Lower lobe of right lung (tissue), 2 donors: ENCODE data around the gene MTUS2. TPM values are rescaled to one million over a fixed set of nuclear protein-coding genes. Genes with fewer than 3 reads are reported as not detected.

ENCODE experiments used
- ATAC-seq, 2 donors: fragments of 200-7000 bp; cut with Tn5 transposase; one replicate each; pipeline ENCODE4 v1.9.1; 2020 to 2022; ENCODE audit warnings: mild to moderate bottlenecking in 2 of 2, moderate library complexity in 2 of 2
- DNase-seq: peaks from one replicate; pipeline ENCODE4 v3.0.0-alpha.2; 2020
- H3K27ac ChIP-seq: fragments of 200-600 bp; one replicate; pipeline ENCODE4 v1.8.0; 2022
- H3K27me3 ChIP-seq: fragments of 200-600 bp; one replicate; pipeline ENCODE4 v1.8.0; 2022; ENCODE audit warnings: low read depth
- H3K36me3 ChIP-seq: fragments of 200-600 bp; one replicate; pipeline ENCODE4 v1.8.0; 2022; ENCODE audit warnings: mild to moderate bottlenecking
- H3K4me1 ChIP-seq: fragments of 200-600 bp; one replicate; pipeline ENCODE4 v1.8.0; 2022
- H3K4me3 ChIP-seq: fragments of 200-600 bp; one replicate; pipeline ENCODE4 v1.8.0; 2022; ENCODE audit warnings: mild to moderate bottlenecking
- H3K9me3 ChIP-seq: fragments of 200-600 bp; one replicate; pipeline ENCODE4 v1.8.0; 2022
- CTCF ChIP-seq: fragments of 200-600 bp; IDR thresholded peaks from one replicate; pipeline ENCODE4 v1.8.0; 2022; ENCODE audit warnings: antibody characterized with exemption, mild to moderate bottlenecking
- intact Hi-C: fragments of 100-400 bp; cut with DNase I; formaldehyde crosslinking; loops from one replicate; pipeline ENCODE4 v1.11.0; 2022
- total RNA-seq: library from RNA; stranded (reverse); fragmentation: NEBNext Ultra II Directional; extraction: Animal tissue kit (Norgen Biotek cat#: 25700); gene quantifications from one replicate; pipeline ENCODE4 v1.2.1, GENCODE V29; 2021
- donor health status: DM: no; HTN: yes; CAD: no; lungs with severe emphysema.

Gene MTUS2
- total RNA-seq, 1 donor from 2014 or later: 0.21 TPM

- H3K4me1 ChIP-seq: no peaks in the 10 kb centered on the region
- ATAC-seq (no peak), DNase-seq (no peak)
- no peaks in the 10 kb centered on the region for H3K9me3 ChIP-seq
- no peak for TF ChIP-seq CTCF
- H3K4me3 ChIP-seq: no peak overlapping the region
- intact Hi-C loops: no loop called here
- H3K27me3 ChIP-seq: peaks cover 3% of the 10 kb centered on the region
- no peaks in the 10 kb centered on the region for H3K36me3 ChIP-seq
- no peak overlapping the region for H3K27ac ChIP-seq
Observed at GRCh38 chr13:29411481-29411880, 591.3 kb downstream of the MTUS2 start.

- Histone ChIP-seq H3K27ac (no peak overlapping the region), H3K4me1 (no peaks in the 10 kb centered on the region), H3K4me3 (no peak overlapping the region), H3K36me3 (no peaks in the 10 kb centered on the region), H3K27me3 (peaks cover 3% of the 10 kb centered on the region), H3K9me3 (no peaks in the 10 kb centered on the region)
- DNase-seq (no peak), ATAC-seq (no peak)
- intact Hi-C loops: no loop called here
- no peak for TF ChIP-seq CTCF
Observed at GRCh38 chr13:29418026-29418425, 597.9 kb downstream of the MTUS2 start.

GRCh38 chr13:29421118-29421517 is 601.0 kb downstream of the MTUS2 start:
- Histone ChIP-seq H3K27me3 (peaks cover 7% of the 10 kb centered on the region), H3K4me1 (no peaks in the 10 kb centered on the region), H3K9me3 (no peaks in the 10 kb centered on the region), H3K27ac (no peak overlapping the region), H3K36me3 (no peaks in the 10 kb centered on the region), H3K4me3 (no peak overlapping the region)
- no peak for TF ChIP-seq CTCF
- no peak for ATAC-seq
- DNase-seq: no peak
- intact Hi-C loops: no loop called here

- intact Hi-C loops: no loop called here
- no peak overlapping the region for H3K4me3 ChIP-seq
- peaks cover 10% of the 10 kb centered on the region for H3K27me3 ChIP-seq
- no peaks in the 10 kb centered on the region for H3K4me1 ChIP-seq
- ATAC-seq (no peak), DNase-seq (no peak)
- no peaks in the 10 kb centered on the region for H3K36me3 ChIP-seq
- no peaks in the 10 kb centered on the region for H3K9me3 ChIP-seq
- TF ChIP-seq CTCF: no peak
- H3K27ac ChIP-seq: no peak overlapping the region
Observed at GRCh38 chr13:29422015-29422414, 601.9 kb downstream of the MTUS2 start.

- ATAC-seq (no peak), DNase-seq (no peak)
- intact Hi-C loops: no loop called here
- TF ChIP-seq CTCF: no peak
- Histone ChIP-seq H3K9me3 (no peaks in the 10 kb centered on the region), H3K27me3 (peaks cover 20% of the 10 kb centered on the region), H3K27ac (no peak overlapping the region), H3K4me3 (no peak overlapping the region), H3K4me1 (peaks cover 3% of the 10 kb centered on the region), H3K36me3 (no peaks in the 10 kb centered on the region)
Observed at GRCh38 chr13:29423050-29423449, 602.9 kb downstream of the MTUS2 start.

- no peaks in the 10 kb centered on the region for H3K9me3 ChIP-seq
- H3K36me3 ChIP-seq: no peaks in the 10 kb centered on the region
- ATAC-seq (no peak), DNase-seq (no peak)
- H3K27ac ChIP-seq: no peak overlapping the region
- peaks cover 33% of the 10 kb centered on the region for H3K27me3 ChIP-seq
- no peak for TF ChIP-seq CTCF
- peak overlapping the region; percentile 33 for H3K4me3 ChIP-seq
- intact Hi-C loops: no loop called here
- peaks cover 11% of the 10 kb centered on the region for H3K4me1 ChIP-seq
Observed at GRCh38 chr13:29427937-29428309, 607.8 kb downstream of the MTUS2 start.
